Activated effector memory CD4-positive, alpha-beta T cell treated with Interleukin-2 at 50 U/mL for 16 hours (primary cell): ENCODE data around the gene HOXA5.
A peak's percentile ranks its signal among the peaks of the same experiment; 100 is the strongest.

ENCODE experiments used
- DNase-seq: peaks from one replicate; pipeline ENCODE4 v3.0.0-alpha.2; 2020

HOXA5 gene

GRCh38 chr7:27170426-27171324 lies 27.2 kb upstream of the HOXA5 start:
- DNase-seq: no peak

GRCh38 chr7:27169658-27170425 lies 26.4 kb upstream of the HOXA5 start:
- no peak for DNase-seq

- DNase-seq: no peak
These were observed 24.9 kb upstream of the HOXA5 start for GRCh38 chr7:27168265-27168947.

GRCh38 chr7:27167916-27168264 lies 24.4 kb upstream of the HOXA5 start:
- no peak for DNase-seq

GRCh38 chr7:27166531-27167505 lies 23.3 kb upstream of the HOXA5 start:
- DNase-seq: no peak

GRCh38 chr7:27165996-27166530 lies 22.6 kb upstream of the HOXA5 start:
- DNase-seq: no peak

- DNase-seq: no peak
These were observed 21.9 kb upstream of the HOXA5 start, which contains the start of gene HOXA9 for GRCh38 chr7:27165089-27165995. Gene HOXA9, minus strand, starts transcription at chr7:27165537. Its CDS starts 80 bp downstream, at chr7:27165457.

- DNase-seq: no peak
These were observed 21.0 kb upstream of the HOXA5 start for GRCh38 chr7:27164367-27165088.

- DNase-seq: no peak
These were observed 20.5 kb upstream of the HOXA5 start for GRCh38 chr7:27164045-27164366.

- no peak for DNase-seq
These were observed 20.0 kb upstream of the HOXA5 start for GRCh38 chr7:27163288-27164044.

- DNase-seq: no peak
These were observed 19.2 kb upstream of the HOXA5 start for GRCh38 chr7:27162561-27163287.

- no peak for DNase-seq
These were observed 18.5 kb upstream of the HOXA5 start for GRCh38 chr7:27161721-27162560.

- DNase-seq: no peak
These were observed 17.8 kb upstream of the HOXA5 start for GRCh38 chr7:27161214-27161720.

GRCh38 chr7:27160546-27161213 lies 17.2 kb upstream of the HOXA5 start:
- DNase-seq: peak; percentile 69

GRCh38 chr7:27160145-27160545 lies 16.7 kb upstream of the HOXA5 start:
- DNase-seq: no peak

GRCh38 chr7:27159266-27160144 lies 16.0 kb upstream of the HOXA5 start:
- DNase-seq: no peak
